C4-2B (cell line): ENCODE data around the gene HOXD4.

ENCODE experiments used
- ZFX ChIP-seq: fragments of 450-650 bp; IDR thresholded peaks from 2 replicates; pipeline ENCODE4 v1.6.1; 2017
- TF ChIP-seq, protein P1 (sequence below): fragments of 450-650 bp; conservative IDR thresholded peaks from 2 replicates; pipeline ENCODE4 v1.5.1; 2017; ENCODE audit warnings: mild to moderate bottlenecking

DNA sequence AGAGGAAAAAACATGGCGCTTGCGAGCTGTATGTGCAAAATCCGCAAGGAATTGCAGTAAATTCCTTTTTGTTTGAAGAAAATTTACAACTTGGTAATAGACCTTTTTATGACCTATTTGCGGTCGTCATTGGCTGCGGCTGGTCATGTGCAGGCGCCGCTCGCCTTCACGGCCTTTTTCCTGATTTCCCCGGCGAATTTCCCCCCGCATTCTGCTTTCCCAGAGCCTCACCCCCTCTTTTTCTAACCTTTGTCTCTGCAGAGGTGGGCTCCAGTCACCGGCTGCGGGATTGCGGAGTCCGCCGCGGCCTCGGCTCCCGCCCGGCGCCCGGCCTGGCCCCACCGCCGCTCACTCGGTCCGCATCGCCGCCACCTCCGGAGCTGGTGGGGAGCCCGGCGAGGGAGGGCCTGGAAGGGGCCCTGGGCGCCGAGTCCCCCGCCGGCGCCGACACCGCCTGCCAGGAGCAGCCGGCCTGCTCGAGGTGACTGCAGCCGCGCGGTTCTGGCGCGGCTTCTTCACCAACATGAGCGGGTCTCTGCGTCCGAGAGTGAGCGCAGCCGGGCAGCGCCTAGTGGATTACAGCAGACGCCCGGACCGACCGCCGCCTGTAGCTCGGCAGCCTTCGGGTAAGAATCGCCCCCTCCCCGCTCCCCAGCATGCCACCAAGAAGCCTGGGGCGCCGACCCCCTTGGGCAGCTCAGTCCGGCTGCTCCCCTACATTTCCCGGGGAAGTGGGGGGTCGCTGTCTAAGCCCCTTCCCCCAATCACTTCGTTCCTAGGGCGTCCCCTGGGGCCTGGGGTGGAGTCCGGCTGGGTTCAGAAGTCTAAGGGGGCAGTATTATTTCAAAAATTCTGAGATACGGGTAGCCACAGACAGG, 14.7 kb upstream of the HOXD4 start:
- TF ChIP-seq, protein P1, sequence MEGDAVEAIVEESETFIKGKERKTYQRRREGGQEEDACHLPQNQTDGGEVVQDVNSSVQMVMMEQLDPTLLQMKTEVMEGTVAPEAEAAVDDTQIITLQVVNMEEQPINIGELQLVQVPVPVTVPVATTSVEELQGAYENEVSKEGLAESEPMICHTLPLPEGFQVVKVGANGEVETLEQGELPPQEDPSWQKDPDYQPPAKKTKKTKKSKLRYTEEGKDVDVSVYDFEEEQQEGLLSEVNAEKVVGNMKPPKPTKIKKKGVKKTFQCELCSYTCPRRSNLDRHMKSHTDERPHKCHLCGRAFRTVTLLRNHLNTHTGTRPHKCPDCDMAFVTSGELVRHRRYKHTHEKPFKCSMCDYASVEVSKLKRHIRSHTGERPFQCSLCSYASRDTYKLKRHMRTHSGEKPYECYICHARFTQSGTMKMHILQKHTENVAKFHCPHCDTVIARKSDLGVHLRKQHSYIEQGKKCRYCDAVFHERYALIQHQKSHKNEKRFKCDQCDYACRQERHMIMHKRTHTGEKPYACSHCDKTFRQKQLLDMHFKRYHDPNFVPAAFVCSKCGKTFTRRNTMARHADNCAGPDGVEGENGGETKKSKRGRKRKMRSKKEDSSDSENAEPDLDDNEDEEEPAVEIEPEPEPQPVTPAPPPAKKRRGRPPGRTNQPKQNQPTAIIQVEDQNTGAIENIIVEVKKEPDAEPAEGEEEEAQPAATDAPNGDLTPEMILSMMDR = no peak
- TF ChIP-seq ZFX = no peak
